BLaER1 (cell line): ENCODE data around the gene GRN.
A peak's percentile ranks its signal among the peaks of the same experiment; 100 is the strongest.
"Not testable (repeated sequence)": the region's sequence is repeated elsewhere in the genome, so short reads cannot be mapped to it uniquely, and the experiment has no call there.

Source experiments
- H3K27ac ChIP-seq: shearing (Covaris generic); formaldehyde crosslinking; 2 replicates; pipeline ENCODE4 v1.8.1; 2022
- H3K27me3 ChIP-seq: shearing (Covaris generic); formaldehyde crosslinking; 2 replicates; pipeline ENCODE4 v1.8.1; 2022
- H3K36me3 ChIP-seq: shearing (Covaris generic); formaldehyde crosslinking; 2 replicates; pipeline ENCODE4 v1.8.1; 2022
- H3K4me1 ChIP-seq: shearing (Covaris generic); formaldehyde crosslinking; 2 replicates; pipeline ENCODE4 v1.8.1; 2022
- H3K4me2 ChIP-seq: shearing (Covaris generic); formaldehyde crosslinking; 2 replicates; pipeline ENCODE4 v1.8.1; 2022
- H3K4me3 ChIP-seq: shearing (Covaris generic); formaldehyde crosslinking; 2 replicates; pipeline ENCODE4 v1.8.1; 2022
- H3K9ac ChIP-seq: shearing (Covaris generic); formaldehyde crosslinking; 2 replicates; pipeline ENCODE4 v1.8.1; 2022
- H3K9me3 ChIP-seq: shearing (Covaris generic); formaldehyde crosslinking; 2 replicates; pipeline ENCODE4 v1.8.1; 2022
- H4K20me1 ChIP-seq: shearing (Covaris generic); formaldehyde crosslinking; 2 replicates; pipeline ENCODE4 v1.8.1; 2022
- Cebpa-rat ChIP-seq: shearing (Covaris generic); IDR thresholded peaks from 2 replicates; pipeline ENCODE4 v1.8.1; 2022

The GRN gene

DNA sequence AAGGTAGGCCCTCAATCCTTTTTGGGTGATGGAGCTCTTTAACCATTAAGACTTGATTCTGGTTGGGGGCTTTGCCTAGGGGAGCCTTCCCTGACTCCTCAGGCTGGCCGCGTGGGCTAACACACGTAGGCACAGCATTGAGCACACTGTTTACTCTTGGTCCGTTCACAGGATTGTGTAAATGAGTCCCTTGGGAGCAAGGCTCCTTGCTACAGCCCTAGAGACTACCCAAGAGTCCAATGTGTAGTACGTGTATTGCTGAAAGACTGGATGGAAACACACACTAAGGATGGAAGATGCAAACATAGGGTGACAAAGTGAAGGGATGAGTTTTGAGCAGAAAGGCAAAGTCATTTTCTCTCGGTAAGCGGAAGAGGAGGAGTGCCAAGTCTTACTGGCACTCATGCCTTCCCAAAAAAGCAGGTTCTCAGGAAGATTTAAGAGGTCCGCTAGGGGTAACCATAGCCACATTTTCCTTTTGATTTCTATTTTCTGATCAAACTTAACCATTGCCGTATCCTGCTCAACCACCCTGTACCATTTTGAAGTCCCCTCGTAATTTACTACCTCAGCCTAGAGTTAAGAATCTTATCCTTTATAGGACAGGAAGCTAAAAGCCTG, 45.3 kb downstream of the GRN start:
- no peaks in the 10 kb centered on the region for H3K9me3 ChIP-seq
- TF ChIP-seq Cebpa-rat = no peak
- H3K9ac ChIP-seq = no peak overlapping the region
- H3K27ac ChIP-seq = no peak overlapping the region
- no peaks in the 10 kb centered on the region for H3K27me3 ChIP-seq
- H4K20me1 ChIP-seq = no peaks in the 10 kb centered on the region
- H3K36me3 ChIP-seq = peaks cover 2% of the 10 kb centered on the region
- H3K4me3 ChIP-seq = no peak overlapping the region
- H3K4me2 ChIP-seq = peak overlapping the region; percentile 49
- peaks cover 31% of the 10 kb centered on the region for H3K4me1 ChIP-seq

DNA sequence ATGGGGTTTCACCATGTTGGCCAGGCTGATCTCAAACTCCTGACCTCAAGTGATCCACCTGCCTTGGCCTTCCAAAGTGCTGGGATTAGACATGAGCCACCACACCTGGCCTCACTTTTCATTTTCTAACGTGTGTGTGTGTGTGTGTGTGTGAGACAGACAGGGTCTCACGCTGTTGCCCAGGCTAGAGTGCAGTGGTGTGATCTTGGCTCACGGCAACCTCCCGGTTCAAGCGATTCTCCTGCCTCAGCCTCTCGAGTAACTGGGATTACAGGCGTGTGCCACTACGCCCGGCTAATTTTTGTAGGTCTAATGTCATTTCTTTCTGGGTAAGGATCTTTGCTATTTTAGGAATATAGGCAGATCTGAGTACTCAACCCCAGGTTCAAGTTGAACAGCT, 49.0 kb downstream of the GRN start:
- not testable (repeated sequence) for H3K9ac ChIP-seq, H3K27me3 ChIP-seq, H3K4me3 ChIP-seq, H3K27ac ChIP-seq, H3K9me3 ChIP-seq, H3K4me2 ChIP-seq
- H3K36me3 ChIP-seq = peaks cover 36% of the 10 kb centered on the region
- peaks cover 14% of the 10 kb centered on the region; the same call in 1 of the 2 replicates for H4K20me1 ChIP-seq
- peaks cover 34% of the 10 kb centered on the region for H3K4me1 ChIP-seq

DNA sequence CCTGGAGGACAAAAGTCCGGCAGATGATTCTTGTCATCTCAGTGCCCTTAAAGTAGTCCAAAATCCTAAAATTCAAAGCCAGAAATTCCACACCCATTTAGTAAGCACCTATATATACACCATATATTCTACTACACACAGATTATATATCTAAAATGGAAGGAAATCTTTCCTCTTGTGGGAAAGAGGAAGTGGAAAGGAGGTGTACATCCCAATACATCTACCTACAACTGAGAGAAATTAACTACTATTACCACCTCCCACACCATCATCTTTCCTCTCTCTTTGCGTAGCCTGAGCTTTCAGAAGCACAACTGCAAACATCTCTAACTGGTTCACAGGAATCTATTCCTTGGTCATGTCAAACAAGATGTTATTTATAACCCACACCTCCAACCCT, 49.7 kb downstream of the GRN start:
- no peak for TF ChIP-seq Cebpa-rat
- Histone ChIP-seq H3K36me3 (peaks cover 43% of the 10 kb centered on the region), H3K9me3 (no peaks in the 10 kb centered on the region), H3K27ac (no peak overlapping the region), H3K4me2 (no peak overlapping the region), H3K9ac (no peak overlapping the region), H3K4me3 (no peak overlapping the region), H3K27me3 (no peaks in the 10 kb centered on the region), H4K20me1 (peaks cover 19% of the 10 kb centered on the region; the same call in 1 of the 2 replicates), H3K4me1 (peaks cover 34% of the 10 kb centered on the region)

DNA sequence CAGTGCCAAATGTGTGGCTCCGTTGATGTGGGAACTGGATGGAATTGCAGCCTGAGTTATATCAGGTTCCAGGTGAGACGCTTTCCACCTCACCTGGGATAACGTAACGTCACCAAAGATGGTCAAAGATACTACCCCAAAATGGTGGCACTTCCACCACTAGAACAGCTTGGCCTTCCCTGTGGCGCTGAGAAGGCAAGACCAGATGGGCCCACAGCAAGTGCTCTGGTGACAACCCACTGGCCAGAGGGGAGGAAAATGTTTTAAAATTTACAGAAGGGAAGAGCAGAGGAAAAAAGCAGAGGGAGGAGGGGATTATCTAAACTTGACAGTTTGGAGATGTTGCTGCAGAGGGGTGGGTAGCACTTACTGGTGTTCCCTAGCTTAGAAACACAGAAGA, 51.8 kb downstream of the GRN start:
- no peak overlapping the region for H3K27ac ChIP-seq
- H3K9me3 ChIP-seq = no peaks in the 10 kb centered on the region
- peaks cover 41% of the 10 kb centered on the region for H3K4me1 ChIP-seq
- no peaks in the 10 kb centered on the region for H3K27me3 ChIP-seq
- H3K4me3 ChIP-seq = no peak overlapping the region
- peaks cover 19% of the 10 kb centered on the region; the same call in 1 of the 2 replicates for H4K20me1 ChIP-seq
- H3K9ac ChIP-seq = no peak overlapping the region
- H3K36me3 ChIP-seq = peaks cover 63% of the 10 kb centered on the region
- TF ChIP-seq Cebpa-rat = no peak
- H3K4me2 ChIP-seq = no peak overlapping the region

DNA sequence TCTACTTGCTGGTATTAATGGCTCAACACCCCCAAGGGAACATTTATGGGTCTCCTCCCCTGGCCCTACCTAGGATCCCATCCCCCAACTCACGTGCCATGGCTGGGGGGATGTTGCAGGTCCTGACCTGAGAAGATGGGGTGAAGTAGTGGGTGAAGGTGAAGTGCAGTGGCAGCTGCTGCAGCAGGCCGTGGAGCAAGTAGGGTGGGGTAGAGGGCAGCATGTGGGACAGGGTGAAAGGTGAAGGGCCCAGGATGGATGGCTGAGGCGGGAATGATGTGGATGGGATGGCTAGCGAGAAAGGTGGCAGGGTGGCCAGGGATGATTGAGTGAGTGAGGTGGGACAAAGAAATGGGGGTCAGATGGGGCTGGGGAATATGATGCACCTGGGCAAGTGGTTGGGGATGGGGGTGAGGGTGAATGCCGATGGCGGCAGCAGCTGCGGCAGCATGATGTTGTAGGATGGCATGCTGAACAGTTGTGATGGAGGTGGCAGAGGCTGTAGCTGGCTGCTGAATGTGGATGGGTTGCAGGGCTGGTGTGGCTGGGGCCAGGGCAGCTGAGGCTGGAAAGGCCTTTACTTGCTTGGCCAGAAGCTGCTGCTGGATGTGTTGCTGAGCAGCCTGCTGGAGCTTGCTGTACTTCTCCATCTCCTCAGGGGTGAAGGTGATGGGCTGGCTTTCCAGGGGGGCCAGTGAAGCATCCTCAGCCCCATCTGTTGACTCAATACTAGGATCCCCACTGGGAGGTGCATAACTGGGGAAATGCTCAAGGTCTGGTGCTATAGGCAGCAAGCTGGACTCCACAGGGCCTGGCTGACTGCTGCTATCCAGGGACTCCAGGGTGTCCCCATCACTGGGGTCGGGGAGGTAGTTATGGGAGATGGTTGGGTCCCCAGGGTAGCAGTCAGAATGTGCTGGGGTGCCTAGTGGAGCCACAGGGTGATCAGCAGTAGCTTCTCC, 52.7 kb downstream of the GRN start:
- TF ChIP-seq Cebpa-rat = no peak
- peak overlapping the region; percentile 92 for H3K4me2 ChIP-seq
- no peak overlapping the region for H3K9ac ChIP-seq
- H3K36me3 ChIP-seq = peaks cover 71% of the 10 kb centered on the region
- H3K27ac ChIP-seq = no peak overlapping the region
- H3K27me3 ChIP-seq = no peaks in the 10 kb centered on the region
- H3K4me3 ChIP-seq = no peak overlapping the region
- H3K9me3 ChIP-seq = no peaks in the 10 kb centered on the region
- H4K20me1 ChIP-seq = peaks cover 19% of the 10 kb centered on the region; the same call in 1 of the 2 replicates
- peaks cover 46% of the 10 kb centered on the region for H3K4me1 ChIP-seq

DNA sequence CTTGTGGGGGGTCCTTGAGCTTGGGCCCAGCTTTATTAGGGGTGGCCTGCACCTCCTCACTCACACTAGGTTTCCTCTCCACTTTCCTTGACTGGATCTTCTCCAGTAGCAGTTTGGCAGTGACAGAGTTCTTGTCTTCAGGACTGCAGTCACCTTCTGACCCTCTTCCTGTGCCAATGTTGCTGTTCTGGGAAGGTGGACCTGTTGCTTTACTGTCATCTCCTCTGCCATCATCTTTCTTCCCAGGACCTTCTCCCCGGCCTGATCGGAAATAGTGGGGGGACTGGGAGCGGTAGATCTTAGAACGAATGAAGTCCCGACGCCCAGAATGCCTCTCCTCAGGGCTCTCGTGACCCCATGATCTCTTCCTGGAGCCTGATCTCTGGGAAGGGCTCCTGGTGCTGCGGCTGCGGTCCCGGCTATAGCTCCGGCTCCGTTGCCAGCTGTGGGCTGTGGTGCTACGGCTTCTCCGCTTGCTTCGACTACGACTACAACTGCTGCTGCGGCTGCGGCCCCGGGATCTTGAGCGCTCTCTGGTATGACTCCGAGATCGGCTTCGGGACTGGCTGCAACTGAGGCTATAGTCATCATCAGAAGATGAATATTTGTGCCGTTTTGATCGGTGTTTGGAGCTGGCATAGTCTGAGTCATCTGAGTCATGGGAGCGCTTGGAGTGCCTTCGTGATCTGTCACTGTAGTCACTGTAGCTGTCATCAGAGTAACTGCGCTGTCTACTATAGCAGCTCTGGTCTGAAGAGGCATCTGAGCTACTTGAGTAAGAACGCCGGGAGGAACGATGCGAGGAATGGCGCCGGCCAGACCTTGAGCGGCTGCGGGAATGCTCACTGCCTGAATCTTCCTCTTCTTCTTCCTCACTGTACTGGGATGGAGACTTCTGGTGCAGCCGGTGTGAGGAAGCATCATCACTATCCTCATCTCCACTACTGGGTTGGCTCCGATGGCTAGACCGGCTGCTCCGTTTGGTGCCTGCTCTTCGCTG, 53.9 kb downstream of the GRN start:
- Histone ChIP-seq H4K20me1 (peaks cover 19% of the 10 kb centered on the region; the same call in 1 of the 2 replicates), H3K27me3 (no peaks in the 10 kb centered on the region), H3K9me3 (no peaks in the 10 kb centered on the region), H3K4me1 (peaks cover 56% of the 10 kb centered on the region), H3K4me3 (no peak overlapping the region), H3K27ac (peak overlapping the region; percentile 21; the same call in 1 of the 2 replicates), H3K36me3 (peaks cover 82% of the 10 kb centered on the region), H3K4me2 (peak overlapping the region; percentile 92), H3K9ac (peak overlapping the region; percentile 56; the same call in 1 of the 2 replicates)
- no peak for TF ChIP-seq Cebpa-rat

DNA sequence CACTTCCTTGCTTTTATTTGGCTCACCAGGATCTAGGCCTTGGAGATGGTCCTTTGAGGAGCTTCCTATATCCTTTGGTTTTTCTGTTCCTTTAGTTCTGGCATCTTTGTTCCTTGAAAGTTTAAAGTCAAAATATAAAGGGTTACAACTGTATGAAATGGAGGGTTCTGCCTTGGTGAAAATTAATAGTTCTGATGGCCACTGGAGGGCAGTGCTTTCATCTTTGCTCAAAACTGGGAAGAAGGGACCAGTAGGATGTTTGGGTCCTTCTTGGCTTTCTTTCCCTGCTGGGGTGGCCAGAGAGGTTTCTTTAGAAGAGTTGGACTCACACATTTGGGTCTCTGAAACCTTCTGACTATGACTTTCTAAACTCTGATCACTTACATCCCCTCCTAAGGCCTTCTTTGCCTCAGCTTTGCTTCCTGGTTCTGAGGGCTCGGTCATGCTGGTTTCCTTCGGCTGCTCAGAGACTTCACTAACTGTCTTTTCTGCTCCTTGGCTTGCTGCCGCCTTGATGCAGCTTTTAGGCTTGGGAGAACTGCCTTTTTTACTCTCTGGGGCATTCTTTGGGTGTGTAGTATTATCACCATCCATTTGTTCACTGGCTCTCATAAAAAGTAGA, 55.2 kb downstream of the GRN start:
- no peak for TF ChIP-seq Cebpa-rat
- Histone ChIP-seq H3K4me3 (peak overlapping the region; percentile 42; the same call in 1 of the 2 replicates), H3K9ac (peak overlapping the region; percentile 56), H3K9me3 (no peaks in the 10 kb centered on the region), H3K27ac (peak overlapping the region; percentile 73), H3K4me2 (peak overlapping the region; percentile 92), H3K27me3 (no peaks in the 10 kb centered on the region), H3K36me3 (peaks cover 90% of the 10 kb centered on the region), H4K20me1 (peaks cover 19% of the 10 kb centered on the region; the same call in 1 of the 2 replicates), H3K4me1 (peaks cover 56% of the 10 kb centered on the region)
